Cortex of kidney (tissue), 1 donor: ENCODE results near the gene LRPAP1.

Source experiments
- DNase-seq: peaks from one replicate; lab custom pipeline; 2025; lab: John Stamatoyannopoulos, UW

Gene LRPAP1

DNA sequence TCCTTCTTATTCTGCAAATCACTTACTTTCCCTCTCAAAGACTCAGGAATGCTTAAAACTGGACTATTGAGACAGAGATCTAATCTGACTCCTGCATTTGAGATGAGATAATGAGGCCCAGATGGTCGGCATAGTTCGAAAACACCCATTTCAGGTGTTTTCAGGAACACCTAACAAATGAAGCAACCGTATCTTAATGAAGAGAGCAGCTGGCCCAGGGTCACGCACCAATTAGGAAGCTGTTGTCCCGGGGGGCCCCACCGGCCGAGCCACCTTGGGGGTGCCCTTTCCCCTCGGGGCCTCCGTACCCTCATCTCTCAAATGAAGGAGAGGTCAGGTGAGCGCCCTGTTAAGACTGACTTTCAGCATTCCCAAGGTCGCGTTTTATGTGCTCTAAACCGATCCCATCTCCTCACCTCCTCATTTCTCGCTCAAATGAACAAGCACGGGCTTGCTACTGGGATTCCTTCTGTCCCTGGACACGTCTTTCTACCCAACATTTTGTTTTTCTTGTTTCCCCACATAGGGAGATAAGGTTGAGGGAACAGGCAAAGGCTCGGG, 824 bp downstream of the LRPAP1 start:
- no peak for DNase-seq

GRCh38 chr4:3530663-3531254, 1.5 kb downstream of the LRPAP1 start:
- no peak for DNase-seq

GRCh38 chr4:3530051-3530450, 2.2 kb downstream of the LRPAP1 start:
- DNase-seq, result no peak

DNA sequence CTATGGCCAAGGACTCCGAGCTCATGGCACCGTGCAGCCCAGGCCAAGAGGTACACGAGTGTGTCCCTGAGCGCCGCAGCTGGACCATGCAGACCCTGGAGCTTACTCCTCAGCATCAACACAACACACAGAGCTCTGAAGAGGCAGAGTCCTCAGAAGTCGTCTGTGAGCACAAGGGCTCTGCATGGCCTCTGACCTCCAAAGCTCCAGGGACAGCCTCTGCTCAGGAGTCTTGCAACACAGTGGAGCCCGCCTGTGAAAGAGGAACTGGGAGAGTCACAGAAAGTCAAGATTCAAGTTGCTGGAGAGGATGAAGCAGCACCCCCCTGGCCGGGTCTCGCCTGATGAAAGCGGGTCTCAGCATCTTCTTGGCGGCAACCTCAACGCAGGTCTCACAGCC, 2.9 kb downstream of the LRPAP1 start:
- no peak for DNase-seq

DNA sequence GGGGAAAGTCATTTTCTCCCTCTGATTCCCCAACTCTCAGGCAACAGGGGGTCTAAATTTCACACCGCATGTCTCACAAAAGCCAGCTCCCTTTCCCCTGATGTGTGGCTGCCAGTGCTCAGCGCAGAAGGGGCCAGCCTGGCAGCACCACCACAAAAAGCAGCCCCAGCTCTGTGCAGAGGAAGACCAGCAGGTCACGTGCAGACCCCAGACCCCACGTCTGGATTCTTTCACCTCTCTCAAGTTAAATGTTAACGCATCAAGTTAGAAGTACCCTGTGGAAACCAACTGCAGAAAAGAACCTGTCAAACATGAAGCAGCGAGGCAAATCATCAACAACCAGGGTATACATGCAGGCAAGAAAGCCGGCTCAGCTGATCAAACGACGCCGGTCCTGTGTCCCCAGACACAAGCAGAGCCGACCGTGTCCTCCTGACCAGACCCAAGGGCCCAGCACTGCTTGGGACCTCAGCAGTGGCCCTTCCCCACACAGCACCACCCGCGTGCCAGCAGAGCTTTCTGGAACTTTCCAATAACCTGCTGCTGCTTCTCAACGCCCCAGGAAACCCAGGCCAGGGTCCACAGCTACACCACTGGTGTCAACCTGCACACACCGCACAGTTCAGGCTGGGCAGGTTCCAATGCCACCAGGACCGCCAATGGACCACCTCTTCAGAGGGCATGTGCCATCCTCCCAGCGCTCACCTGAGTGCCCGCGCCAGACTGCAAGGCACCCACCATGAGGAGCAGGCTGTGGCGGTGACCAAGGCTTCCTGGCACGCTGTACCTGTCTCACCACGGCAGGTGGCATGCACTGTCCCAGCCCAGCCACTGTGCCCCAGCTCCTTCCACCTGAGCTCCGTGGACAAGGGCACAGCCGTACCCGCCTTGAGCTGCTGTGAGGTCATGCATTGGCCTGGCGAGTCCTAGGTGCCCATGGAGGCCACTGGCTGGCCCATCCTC, 4.0 kb downstream of the LRPAP1 start:
- DNase-seq, result no peak

DNA sequence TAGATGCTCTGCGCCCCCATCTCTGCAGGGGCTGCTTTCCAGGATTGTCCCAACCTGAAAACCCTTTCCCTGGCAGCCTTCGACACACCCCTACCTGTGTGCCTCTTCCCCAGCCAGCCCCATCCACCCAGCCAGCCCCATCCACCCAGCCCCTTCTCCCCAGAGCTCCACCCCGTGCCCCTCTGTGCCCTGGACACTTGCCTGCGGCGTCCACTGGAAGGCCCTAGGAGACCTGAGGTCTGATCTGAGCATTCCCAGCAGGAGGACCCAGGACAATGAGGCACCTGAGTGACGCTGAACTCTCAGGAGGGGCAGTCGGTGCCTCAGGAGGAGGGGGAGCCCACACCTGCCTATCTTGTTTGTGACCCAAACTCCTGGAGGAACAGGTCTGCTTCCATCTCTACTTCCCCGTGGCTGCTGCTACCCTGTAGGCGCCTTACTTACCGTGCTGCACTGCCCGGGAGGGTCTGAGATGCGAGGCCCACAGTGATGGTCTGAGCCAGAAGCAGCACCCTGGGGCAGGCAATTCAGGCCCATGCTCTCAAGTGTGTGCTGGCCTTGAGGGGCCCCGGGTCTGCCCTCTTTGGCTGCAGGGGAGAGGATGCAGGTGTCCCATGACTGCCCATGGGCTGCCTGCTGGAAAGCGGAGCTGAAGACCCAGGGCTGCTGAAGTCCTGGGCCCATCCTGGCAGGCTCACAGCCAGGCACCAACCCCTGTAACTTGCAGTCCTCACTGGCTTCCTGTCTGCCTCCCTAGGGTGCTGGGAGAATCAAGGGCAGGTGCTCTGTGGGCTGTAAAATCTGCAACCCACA, 4.9 kb downstream of the LRPAP1 start:
- no peak for DNase-seq

DNA sequence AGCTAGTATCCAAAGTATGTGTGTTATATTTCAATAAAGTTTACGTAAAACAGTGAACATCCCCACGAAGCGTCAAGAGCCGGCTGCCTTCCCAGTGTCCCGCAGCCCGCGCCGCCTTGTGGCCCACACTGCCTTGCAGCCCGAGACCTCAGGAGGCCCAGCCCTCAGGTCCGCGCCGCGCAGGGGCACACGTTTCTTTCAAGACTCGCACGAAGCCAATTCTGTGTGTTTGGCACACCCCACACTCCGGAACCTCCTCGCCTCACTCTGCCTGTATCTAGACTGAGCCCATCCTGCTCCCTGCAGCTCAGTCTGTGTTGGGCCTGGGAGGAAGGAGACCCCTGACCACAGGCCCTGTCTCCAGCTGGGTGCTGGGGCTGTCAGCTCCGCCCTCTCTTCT, 5.8 kb downstream of the LRPAP1 start:
- no peak for DNase-seq

DNA sequence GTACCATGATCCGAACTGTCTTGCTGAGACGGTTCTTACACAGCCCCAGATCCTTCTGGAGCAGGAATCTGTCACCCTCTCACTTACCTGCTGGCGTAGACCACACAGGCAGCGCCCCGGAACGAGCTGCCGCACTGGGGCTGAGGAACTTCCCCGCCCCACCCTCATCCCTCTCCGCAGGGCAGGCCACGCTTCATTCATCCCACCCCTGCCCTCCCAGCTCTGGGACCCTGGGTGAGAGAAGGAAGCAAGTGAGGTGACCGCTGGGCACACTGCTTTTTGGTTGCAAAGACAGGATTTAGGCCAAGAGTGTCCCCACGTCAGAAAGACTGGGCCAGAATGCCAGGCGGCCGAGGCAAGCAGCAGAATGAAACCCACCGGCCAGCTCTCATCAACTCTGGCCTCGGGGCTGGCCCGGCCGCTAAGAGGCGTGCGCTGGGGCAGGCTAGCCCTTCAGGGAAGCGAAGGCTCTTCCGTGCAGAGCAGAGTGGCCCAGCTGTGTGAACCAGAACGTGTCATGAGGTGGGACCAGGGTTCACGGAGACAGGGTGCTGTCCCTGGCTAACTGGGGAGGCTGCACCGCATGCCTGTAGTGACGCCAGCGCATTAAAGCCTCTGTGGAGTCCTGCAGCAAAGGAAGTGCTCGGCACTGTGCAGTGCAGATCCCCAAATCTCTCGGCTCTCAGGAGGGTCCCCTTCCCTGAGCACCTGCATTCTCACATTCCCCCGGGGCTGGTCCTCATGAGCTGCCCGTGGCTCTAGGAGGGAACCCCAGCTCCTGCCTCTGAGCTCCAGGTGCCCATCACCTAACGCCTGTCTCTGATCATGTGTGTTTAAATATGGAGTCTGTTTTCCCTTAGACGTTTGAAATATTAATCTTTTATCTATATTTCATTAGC, 6.4 kb downstream of the LRPAP1 start:
- DNase-seq, result no peak

DNA sequence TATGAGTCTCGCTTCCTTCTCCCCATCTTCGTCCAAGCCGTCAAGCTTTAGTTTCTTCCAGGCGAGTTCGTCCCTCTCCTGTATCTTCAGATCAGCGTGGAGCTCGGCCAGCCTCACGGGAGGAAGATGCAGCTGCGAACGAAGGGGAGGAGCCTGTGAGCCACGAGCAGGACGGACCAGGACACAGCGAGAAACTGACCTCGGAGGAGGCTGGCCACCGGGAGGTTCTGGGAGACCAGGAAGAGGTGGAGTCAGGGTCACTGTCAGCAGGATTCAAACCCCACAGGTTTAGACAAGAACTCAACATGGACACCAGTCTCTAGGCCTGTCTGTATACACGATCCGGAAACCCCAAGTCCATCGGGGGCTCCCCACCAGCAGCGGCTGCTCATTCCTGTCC, 7.3 kb downstream of the LRPAP1 start:
- no peak for DNase-seq

- DNase-seq, result no peak
These were observed 7.9 kb downstream of the LRPAP1 start for GRCh38 chr4:3524349-3524748.

GRCh38 chr4:3523628-3524221, 8.5 kb downstream of the LRPAP1 start:
- no peak for DNase-seq

- no peak for DNase-seq
These were observed 9.0 kb downstream of the LRPAP1 start for GRCh38 chr4:3523146-3523627.

GRCh38 chr4:3522651-3523050, 9.6 kb downstream of the LRPAP1 start:
- no peak for DNase-seq

GRCh38 chr4:3522326-3522640, 9.9 kb downstream of the LRPAP1 start:
- DNase-seq, result no peak

- DNase-seq, result no peak
These were observed 10.4 kb downstream of the LRPAP1 start for GRCh38 chr4:3521621-3522325.

DNA sequence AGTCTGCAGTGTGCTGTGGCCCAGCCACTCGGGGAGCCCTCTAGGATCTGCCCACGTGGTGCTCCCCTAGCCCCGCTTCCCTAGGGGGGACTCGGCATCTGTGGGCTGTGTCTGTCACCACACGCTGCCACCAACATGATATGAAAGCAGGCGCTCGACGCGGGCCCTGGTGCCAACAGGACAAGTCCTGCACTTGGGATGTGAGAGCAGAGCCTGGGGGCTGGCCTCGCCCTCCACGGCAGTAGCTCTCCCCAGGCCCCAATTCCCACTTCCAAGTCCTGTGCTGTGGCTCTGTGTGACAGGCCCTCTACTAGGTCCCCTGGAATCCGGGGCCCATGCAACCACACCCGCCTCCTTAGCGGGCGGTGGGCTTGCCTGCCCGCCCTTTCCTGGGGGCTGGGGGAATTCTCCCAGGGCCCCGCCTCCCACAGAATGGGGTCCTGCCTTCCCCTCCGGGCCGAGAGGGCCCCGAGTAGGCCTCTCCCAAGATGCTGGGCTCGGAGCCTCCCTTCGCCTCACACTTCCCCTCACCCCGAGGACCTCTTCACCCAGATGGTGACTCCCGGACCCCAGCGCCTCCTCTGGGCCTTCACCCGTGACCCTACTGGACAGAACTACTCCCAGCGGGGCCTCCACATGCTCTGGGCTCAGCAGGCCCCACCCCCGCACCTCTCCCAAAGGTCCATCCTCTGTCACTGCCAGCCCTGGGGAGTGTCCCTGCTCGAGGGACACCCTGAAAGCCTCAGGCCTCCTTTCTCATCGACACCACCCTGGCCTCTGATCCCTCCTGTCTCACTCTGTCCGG, 11.2 kb downstream of the LRPAP1 start:
- no peak for DNase-seq

GRCh38 chr4:3520276-3520675, 11.9 kb downstream of the LRPAP1 start:
- no peak for DNase-seq

DNA sequence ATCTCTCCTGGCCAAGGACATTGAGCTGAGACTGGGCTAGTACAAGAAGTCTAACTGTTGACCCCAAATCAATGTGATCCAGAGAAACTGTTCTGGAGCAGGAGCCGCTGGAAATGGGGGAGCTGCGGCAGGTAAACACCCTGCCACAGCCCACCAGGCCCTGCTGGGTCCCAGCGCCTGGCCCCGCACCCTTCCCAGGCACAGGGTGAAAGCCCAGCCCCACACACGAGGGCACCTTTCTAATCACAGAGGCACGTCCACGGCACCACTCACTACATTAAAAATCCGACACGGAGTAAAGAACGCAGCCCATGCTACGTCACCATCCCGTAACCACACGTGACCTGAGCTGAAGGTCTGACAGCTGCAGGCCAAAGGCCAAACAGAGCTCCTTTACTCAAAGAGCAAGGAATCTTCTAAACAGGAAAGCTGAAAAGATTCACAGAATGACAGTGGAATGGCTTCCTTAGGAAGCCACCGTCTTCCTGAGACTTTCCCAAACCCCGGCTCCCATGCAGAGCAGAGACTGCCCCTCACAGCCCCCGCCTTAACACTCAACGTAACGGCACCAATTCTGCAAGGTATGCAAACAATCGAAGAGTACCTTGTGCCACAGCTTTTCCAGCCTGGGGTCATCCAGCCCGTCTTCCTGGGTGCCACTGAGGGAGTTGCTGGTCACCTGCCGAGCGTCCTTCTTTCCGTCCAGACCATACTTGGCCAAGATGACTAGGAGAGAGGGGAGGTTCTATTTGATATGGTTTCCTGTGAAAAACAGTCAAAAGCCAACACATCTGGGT, 12.6 kb downstream of the LRPAP1 start:
- DNase-seq, result no peak

- no peak for DNase-seq
These were observed 13.3 kb downstream of the LRPAP1 start for GRCh38 chr4:3518941-3519340.
